Activated T-helper 9 cell treated with anti-CD3 and anti-CD28 coated beads, Interleukin-2, amount 50 U/mL, for 16 hours (primary cell): ENCODE results near the gene CFAP52.
"Not testable (repeated sequence)": the region's sequence is repeated elsewhere in the genome, so short reads cannot be mapped to it uniquely, and the experiment has no call there.

Experiments used
- DNase-seq: peaks from one replicate; pipeline ENCODE4 v3.0.0-alpha.2; 2020; ENCODE audit warnings: low read depth

CFAP52 gene, protein sequence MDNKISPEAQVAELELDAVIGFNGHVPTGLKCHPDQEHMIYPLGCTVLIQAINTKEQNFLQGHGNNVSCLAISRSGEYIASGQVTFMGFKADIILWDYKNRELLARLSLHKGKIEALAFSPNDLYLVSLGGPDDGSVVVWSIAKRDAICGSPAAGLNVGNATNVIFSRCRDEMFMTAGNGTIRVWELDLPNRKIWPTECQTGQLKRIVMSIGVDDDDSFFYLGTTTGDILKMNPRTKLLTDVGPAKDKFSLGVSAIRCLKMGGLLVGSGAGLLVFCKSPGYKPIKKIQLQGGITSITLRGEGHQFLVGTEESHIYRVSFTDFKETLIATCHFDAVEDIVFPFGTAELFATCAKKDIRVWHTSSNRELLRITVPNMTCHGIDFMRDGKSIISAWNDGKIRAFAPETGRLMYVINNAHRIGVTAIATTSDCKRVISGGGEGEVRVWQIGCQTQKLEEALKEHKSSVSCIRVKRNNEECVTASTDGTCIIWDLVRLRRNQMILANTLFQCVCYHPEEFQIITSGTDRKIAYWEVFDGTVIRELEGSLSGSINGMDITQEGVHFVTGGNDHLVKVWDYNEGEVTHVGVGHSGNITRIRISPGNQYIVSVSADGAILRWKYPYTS

DNA sequence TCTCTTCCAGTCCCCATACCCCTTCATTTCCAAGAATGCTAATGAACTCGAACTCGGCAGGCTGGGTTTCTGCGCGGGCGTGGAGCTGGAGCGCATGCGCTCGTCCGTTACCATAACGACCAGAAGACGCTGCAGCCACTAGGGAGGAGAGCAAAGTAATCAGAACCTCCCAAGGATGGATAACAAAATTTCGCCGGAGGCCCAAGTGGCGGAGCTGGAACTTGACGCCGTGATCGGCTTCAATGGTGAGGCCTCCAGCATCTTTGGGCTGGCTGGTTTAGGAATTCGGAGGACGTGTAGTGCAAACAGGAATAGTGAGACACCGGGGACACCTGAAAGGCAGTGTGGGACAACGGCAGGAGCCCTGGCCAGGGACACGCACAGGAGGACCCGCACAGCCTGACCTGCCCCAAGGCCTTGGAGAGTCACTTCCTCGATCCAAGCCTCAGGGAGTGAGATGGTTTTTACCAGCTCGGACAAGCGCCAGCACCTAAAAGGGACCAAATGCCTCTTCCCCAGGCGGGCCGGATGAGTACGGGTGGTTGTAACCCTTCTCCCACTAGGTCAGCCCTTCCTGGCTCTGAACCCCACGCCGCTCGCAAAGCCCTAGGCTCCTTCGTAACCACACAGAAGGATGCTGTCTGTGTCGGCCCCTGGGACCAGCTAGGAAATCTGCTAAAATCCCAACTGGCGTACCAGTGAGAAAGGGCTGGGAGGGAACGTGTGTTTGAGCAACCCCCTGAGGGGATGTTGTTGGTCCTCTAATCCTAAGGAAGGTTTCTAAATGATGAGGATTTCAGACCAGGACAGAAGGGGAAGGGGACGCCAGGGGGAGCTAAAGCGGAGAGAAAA, at the start of gene CFAP52:
TSS of gene CFAP52 (plus strand) at position 122 of the 852 bp plus-strand sequence. CDS start at position 176, 54 bp downstream.
- DNase-seq = peak; percentile 60

DNA sequence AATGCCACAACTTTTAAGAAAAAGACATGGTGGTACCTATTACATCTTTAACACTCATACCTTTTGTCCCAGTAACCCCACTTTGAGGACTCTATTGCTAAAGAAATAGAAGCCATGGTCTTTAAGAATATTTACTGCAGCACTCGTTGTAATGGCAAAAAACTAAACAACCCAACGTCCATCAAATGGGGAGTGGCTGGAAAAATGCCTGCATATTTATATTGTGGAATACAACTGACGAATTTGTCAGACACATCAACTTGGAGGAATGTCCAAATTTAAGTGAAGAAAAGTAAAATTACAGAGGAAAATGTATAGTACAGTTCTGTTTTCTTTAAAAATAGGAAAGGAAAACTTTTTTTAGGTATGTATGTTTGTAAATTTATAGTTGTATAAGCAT, 48.7 kb upstream of the CFAP52 start:
- no peak for DNase-seq

DNA sequence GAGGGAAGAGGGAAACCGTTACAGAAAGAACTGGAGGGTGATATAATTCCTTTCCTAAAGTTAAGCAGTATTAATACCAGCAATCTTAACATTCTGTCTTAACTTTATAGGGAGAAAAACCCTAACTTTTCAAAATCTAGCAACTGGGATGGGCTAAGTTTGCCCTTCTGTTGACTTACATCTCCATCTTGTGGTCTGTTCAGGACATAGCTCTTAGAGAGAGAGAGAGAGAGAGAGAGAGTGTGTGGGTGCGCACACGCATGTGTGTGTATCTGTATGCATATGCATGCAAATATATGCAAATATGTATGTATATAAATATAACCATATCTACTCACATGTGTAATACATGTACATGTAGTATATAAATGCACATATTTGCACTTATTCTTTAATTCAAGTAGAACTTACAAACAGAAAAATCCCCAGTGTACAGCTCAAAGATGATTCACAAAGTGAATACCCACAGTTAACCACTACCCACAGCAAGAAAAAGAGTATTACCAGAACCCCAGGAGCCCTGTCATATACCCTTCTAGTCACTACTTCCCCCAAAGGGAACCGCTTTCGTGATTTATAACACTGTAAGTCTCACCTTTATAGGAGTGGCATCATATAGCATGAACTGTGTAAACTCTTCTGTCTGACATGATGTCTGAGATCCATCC, 47.3 kb upstream of the CFAP52 start:
- DNase-seq = no peak

DNA sequence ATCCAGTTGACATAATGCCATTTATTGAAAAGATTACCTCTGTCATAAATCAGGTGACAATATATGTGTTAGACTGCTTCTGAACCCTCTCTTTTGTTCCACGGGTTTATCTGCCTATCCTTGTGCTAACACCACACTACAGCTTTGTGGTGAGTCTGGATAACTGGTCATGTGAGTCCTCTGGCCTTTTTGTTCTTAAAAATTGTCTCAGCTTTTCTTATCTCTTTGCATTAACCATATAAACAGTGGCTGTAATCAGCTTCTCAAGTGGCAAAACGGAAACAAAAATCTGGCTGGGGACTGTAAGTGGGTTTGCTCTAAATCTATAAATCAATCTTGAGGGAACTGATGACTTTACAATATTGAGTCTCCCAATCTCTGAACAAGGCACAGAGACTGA, 45.4 kb upstream of the CFAP52 start:
- no peak for DNase-seq

DNA sequence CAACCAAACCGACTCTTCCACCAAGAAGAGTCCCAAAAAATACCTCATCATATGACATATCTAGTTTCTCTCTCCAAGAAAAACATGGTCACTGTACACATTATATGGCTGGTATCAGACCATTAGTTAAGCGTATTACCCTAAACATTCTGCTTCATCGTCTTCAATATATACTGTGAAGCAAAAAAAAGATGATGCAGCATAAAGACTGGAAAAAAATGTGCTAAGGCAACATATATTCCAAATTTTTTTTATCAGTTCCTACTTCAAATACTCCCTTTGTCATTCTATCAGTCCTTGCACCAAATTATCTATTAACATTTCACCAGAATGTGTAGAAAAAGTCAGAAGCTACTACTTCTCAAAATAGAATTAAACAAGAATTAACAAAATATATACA, 43.7 kb upstream of the CFAP52 start:
- no peak for DNase-seq

DNA sequence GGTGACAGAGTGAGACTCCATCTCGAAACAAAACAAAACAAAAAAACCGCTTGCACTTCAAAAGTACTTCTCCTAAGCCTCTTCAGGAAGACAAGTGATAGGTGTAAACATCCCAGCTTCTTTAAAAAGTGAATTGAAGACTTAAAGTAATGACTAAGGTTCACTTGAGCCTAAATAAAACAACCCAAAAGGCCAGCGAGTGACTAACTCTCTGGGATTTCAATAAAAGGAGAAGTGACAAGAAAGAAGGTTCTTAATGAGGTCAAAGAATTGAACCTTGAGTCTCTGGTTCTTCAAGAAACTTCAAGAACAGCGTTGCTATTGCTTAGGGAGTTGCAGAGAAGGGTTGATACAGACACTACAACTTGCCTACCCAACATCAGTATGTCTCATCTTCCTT, 43.0 kb upstream of the CFAP52 start:
- DNase-seq = no peak

DNA sequence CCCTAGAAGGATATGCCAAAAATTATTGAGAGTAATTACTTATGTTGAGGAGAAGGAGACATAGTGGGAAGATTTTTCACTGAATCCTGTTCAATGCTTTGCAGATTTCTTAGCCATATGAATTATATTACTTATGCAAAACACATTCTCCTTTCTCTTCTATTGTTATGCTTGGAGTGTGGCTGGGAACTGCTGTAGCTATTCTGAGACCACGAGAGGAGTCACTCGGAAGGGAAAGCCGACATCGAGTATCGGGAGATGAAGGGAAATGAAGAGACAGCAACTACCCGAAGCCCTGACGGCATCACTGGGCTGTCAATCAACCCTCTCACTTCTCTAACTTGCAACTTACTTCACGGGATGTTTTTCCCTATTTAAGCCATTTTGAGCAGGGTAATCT, 40.4 kb upstream of the CFAP52 start:
- DNase-seq = no peak

DNA sequence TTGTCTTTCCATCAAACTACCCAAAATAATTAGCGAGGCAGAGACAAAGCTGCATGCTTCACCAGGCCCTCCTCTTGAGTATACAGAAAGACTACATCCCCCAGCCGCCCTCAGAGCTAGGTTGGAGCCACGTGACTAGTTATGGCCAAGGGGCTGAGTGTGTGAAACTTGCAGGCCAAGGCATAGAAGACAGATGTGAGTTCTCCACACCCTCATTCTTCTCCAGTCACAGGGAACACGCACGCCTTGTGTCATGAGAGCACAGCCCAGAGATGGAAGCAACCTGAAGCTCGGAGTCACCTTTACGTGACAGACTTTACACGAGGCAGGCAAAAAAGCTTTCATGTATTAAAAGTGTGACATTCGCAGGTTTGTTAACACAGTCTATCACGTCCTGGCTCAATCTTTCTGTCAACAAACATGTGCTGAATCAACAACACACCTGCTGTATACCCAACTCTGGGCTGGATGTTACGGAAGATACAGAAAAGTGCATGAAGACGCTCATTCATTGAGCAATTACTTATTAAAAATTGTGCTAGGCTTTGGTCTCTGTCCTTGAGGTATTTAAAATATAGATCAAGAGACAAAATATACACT, 39.2 kb upstream of the CFAP52 start:
- DNase-seq = no peak

DNA sequence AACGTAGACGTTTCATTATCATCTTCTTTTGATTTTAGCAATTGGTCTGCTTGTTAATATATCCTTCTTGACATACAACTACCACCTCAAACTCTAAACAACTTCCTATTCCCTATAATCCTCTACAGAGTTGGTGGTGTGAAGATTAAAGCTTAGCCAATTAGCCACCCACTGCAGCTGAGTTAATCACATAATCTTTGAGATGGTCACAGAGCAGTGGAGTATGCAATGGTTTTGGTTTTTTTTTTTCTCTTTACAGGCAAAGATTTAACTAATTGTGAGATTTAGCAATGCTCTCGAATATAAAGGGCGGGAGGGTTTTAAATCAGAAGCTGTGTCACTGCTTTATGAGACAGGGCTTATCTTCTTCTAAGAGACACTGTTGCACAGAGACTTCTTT, 37.8 kb upstream of the CFAP52 start:
- no peak for DNase-seq

DNA sequence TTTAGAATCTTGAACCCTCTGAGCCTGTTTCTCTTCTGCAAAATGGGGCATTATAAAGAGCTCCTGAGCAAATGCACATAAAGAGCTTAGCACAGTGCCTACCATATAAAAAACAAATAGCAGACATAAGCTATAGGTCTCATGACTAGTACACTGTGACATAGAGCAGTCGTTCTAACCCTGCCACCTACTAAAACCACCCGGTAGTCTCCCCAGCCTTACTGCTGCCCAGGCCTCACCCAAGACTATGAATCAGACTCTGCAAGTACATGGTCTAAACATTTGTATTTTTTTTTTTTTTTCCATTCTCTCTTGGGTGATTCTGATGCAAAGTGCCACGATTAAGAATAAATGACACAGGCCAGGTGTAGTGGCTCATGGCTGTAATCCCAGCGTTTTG, 34.7 kb upstream of the CFAP52 start:
- DNase-seq = no peak

DNA sequence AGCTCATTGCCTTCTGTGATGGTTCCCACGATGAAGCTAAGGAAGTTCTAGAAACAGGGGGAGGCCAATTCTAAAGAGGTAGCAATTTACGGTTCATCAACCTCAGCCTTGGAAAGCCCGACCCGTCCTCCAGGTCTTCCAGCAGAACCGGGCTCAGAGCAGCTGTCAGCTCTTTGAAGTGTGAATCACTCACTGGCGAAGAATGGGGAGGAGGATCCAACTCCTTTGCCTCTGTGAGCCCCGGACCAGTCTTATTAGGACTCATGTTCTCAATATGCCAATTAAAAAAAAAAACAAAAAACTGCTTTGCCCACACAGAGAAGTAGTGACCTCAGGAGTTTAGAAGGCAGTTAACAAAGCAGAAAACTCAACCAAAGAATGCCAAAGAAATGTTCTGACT, 32.2 kb upstream of the CFAP52 start:
- DNase-seq = no peak

DNA sequence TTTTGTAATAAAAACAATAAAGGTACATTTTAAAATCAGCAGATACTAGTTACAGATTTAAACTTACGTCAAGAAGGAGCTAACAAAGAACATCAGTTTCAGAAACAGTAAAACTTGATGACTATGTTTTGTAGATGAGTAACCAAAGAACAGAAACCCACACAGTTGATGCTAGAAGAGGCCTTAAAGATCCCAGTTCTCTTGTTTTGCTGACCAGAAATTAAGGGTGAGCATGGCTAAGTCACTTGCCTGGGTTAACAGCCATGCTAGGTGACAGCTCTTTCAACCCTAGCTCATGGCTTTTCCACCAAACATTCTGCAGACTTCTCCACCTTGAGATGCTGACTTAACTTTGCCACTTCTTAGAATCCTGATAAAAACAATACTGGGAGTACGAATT, 27.2 kb upstream of the CFAP52 start:
- no peak for DNase-seq

DNA sequence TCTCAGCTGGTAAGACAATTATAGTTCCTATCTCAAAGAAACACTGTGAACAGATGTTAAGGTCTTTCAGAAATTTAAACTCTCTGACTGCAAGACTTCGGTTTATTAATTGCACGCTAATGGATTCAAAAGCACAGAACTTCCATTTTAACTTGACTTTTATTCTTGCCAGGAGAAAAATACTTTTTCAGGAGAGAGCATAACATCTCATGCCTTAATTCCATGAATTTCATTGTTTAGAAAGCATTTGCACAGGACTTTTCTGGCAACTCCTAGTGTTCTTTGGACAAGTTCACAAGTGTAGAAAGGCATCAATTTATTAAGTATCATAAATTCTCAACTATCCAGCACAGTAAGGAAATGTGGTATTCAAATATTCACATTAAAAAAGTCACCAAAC, 23.3 kb upstream of the CFAP52 start:
- DNase-seq = no peak

DNA sequence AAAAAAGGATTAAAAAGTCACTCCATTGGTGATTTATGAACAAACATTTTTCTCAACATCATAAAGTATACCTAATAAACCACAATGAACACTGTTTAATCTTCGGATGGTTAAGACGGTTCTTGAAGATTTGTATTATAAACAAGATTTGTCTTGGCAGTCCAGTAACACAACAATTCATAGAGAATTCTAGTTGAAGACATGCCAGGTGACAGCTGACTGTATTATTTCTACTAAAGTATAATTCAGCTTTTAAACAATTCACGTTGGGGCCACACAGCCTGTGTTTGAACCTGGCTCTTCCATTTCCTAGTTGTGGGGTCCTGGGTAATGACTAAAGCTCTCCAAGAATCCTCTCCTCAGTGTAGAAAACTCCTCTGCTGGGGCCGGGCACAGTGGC, 22.8 kb upstream of the CFAP52 start:
- no peak for DNase-seq

DNA sequence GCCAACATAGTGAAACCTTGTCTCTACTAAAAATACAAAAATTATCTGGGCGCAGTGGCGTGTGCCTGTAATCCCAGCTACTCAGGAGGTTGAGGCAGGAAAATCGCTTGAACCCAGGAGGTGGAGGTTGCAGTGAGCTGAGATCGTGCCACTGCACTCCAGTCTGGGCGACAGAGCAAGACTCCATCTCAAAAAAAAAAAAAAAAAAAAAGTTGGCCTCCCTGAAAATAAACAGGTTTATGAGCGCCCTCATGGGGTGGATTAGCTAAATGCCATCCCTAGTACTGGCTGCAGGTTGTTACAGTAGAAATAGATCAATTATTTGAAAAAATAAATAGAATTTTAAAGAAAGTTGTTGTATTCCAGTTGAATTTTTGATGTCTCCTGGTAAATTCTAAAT, 21.7 kb upstream of the CFAP52 start:
- DNase-seq = peak; percentile 3

DNA sequence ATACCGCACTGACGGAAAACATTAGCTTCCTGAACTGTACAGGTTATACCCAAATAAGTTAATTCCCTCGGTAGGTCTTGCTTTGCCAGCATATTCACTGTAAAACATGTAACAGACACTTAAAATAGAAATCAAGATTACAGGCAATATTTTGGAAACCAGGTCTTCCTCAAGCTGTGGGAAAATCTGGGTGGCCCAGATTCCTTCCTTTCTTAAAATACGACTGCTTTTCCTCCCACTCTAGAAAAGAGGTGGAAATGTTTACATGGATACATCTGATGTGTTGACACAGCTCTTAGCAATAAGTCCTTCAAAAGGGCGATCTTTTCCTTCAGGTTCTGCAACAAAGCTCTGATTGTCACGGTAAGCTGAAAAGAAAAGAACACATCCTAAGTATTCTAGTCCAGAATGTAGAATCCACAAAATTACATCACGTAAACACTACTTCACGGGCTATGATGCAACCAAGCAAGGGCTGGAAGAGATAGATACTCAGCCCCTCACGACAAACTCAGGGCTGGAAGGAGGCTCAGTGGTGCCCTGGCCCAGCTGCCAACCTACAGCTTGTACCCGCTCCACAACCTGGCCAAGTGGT, 19.2 kb upstream of the CFAP52 start:
- DNase-seq = no peak

DNA sequence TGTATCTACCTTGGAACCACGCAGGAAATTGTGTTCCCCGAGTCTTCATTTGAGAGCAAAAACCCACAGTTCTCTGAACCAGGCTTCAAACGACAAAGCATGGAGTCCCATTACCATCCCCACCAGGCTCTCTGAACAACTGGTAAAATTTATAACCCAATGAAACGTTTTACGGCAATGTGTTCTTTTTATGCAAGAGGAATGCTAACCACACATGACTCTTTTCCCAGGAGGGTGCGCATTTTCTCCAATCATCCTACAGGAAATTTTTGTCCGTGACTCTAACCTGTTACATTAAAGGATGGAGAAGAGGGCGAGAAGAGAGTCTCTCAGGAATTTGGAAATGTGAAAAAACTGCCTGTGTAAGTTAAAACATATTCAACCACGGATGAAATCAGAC, 18.6 kb upstream of the CFAP52 start:
- no peak for DNase-seq

DNA sequence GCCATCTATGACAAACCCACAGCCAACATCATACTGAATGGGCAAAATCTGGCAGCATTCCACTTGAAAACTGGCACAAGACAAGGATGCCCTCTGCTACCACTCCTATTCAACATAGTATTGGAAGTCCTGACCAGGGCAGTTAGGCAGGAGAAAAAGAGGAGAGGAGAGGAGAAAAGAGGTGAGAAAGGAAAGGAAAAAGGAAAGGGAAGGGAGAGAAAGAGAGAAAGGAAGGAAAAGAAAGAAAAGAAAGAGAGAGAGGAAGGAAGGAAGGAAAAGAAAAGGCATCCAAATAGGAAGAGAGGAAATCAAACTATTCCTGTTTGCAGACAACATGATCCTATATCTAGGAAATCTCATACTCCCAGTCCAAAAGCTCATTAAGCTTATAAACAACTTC, 12.3 kb upstream of the CFAP52 start:
- no peak for DNase-seq

DNA sequence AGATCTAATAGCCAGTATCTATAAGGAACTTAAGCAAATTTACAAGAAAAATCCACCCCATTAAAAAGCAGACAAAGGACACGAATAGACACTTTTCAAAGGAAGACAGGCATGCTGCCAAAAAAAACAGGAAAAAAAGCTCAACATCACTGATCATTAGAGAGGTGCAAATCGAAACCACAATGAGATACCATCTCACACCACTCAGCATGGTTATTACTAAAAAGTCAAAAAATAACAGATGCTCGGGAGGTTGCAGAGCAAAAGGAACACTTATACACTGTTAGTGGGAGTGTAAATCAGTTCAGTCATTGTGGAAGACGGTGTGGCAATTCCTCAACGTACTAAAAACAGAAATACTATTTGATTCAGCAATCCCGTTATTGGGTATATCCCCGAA, 10.4 kb upstream of the CFAP52 start:
- no peak for DNase-seq

DNA sequence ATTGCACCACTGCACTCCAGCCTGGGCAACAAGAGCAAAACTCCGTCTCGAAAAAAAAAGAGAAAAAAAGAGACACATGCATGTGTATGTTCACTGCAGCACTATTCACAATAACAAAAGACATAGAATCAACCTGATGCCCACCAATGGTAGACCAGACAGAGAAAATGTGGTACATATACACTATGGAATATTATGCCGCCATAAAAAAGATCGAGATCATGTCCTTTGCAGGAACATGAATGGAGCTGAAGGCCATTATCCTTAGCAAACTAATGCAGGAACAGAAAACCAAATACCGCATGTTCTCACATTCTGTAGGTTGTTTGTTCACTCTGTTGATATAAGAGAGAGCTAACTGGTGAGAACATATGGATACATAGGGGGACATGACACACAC, 9.7 kb upstream of the CFAP52 start:
- not testable (repeated sequence) for DNase-seq

DNA sequence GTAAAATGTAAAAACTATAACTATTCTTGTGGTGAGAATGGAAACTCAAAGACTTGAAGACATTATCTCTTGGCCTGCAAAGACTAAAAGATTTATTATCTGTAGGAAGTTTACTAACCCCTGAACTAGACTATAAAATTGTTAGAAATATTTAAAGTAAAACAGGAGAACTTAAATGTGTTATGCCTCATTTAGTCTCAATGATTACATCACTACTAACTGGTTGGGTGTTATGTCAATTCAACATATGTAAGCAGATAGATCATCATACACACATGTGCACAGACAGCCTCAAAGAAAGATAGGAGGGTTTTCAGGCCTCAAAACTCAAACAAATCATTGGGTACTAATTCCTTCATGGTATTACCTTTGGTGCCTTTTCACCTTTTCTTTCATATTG, 8.4 kb upstream of the CFAP52 start:
- DNase-seq = no peak
